ENCODE results near the gene CEP72.

DNA sequence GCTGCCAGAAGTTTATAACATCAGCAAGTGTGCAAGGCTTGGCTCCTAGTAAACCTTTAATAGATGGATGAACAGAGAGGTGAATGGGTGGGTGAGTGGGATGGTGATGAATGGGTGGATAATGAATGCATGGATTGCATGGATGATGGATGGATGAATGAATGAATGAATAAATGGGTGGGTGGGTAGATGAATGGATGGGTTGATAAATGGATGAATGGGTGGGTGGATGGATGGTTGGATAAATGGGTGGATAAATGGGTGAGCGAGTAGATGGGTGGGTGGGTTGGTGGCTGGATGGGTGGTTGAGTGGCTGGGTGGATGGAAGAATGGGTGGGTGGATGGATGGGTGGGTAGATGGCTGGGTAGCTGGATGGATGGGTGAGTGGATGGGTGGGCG is 28.5 kb upstream of the CEP72 start:
- TF ChIP-seq, protein P1, sequence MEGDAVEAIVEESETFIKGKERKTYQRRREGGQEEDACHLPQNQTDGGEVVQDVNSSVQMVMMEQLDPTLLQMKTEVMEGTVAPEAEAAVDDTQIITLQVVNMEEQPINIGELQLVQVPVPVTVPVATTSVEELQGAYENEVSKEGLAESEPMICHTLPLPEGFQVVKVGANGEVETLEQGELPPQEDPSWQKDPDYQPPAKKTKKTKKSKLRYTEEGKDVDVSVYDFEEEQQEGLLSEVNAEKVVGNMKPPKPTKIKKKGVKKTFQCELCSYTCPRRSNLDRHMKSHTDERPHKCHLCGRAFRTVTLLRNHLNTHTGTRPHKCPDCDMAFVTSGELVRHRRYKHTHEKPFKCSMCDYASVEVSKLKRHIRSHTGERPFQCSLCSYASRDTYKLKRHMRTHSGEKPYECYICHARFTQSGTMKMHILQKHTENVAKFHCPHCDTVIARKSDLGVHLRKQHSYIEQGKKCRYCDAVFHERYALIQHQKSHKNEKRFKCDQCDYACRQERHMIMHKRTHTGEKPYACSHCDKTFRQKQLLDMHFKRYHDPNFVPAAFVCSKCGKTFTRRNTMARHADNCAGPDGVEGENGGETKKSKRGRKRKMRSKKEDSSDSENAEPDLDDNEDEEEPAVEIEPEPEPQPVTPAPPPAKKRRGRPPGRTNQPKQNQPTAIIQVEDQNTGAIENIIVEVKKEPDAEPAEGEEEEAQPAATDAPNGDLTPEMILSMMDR (IDR thresholded peaks at IDR 0.05) = no peak
- no peak for TF ChIP-seq POLR2A (IDR thresholded peaks at IDR 0.05)
